Measurements from ENCODE around the gene TMEM129. TPM values are rescaled to one million over a fixed set of nuclear protein-coding genes. Genes with fewer than 3 reads are reported as not detected.

Gene TMEM129
- total RNA-seq, 2 experiments from 2014 or later = 19.0 to 19.8 TPM

GRCh38 chr4:1737666-1738065, 16.5 kb upstream of the TMEM129 start:
- intact Hi-C loops (cut with micrococcal nuclease) = no loop called here
- H3K36me3 Mint-ChIP-seq (ENCODE audit: low read depth) = peaks cover 77% of the 10 kb centered on the region
- H3K9me3 Mint-ChIP-seq = peaks cover 13% of the 10 kb centered on the region
- H3K27ac Mint-ChIP-seq = no peak overlapping the region
- peaks cover 2% of the 10 kb centered on the region for H3K4me1 Mint-ChIP-seq (ENCODE audit: low read depth)
- no peak for DNase-seq
- no peaks in the 10 kb centered on the region for H3K27me3 Mint-ChIP-seq (ENCODE audit: low read depth)
- H3K4me3 Mint-ChIP-seq = no peak overlapping the region
- CTCF ChIA-PET = interaction anchor here (1.3 kb wide), 1 partner anchor 73 kb away, joined by 3 read pairs; no protein-coding TSS in a partner anchor

- Mint-ChIP-seq H3K27ac (no peak overlapping the region), H3K36me3 (ENCODE audit: low read depth) (peaks cover 78% of the 10 kb centered on the region), H3K9me3 (peaks cover 13% of the 10 kb centered on the region), H3K27me3 (ENCODE audit: low read depth) (no peaks in the 10 kb centered on the region), H3K4me3 (no peak overlapping the region), H3K4me1 (ENCODE audit: low read depth) (peaks cover 4% of the 10 kb centered on the region)
- CTCF ChIA-PET = no interaction called here
- no peak for DNase-seq
- intact Hi-C loops (cut with micrococcal nuclease) = no loop called here
Measured at GRCh38 chr4:1736812-1737211, 15.7 kb upstream of the TMEM129 start.

- no peak overlapping the region for H3K27ac Mint-ChIP-seq
- no peak overlapping the region for H3K4me3 Mint-ChIP-seq
- H3K27me3 Mint-ChIP-seq (ENCODE audit: low read depth) = no peaks in the 10 kb centered on the region
- no peak for DNase-seq
- CTCF ChIA-PET = interaction anchor here (0.5 kb wide), 1 partner anchor 453 kb away, joined by 3 read pairs; no protein-coding TSS in a partner anchor
- peaks cover 19% of the 10 kb centered on the region for H3K4me1 Mint-ChIP-seq (ENCODE audit: low read depth)
- intact Hi-C loops (cut with micrococcal nuclease) = no loop called here
- H3K9me3 Mint-ChIP-seq = peaks cover 13% of the 10 kb centered on the region
- H3K36me3 Mint-ChIP-seq (ENCODE audit: low read depth) = peaks cover 75% of the 10 kb centered on the region
Measured at GRCh38 chr4:1735215-1735614, 14.1 kb upstream of the TMEM129 start.

- no peak overlapping the region for H3K27ac Mint-ChIP-seq
- no peak overlapping the region for H3K4me3 Mint-ChIP-seq
- peaks cover 4% of the 10 kb centered on the region for H3K9me3 Mint-ChIP-seq
- intact Hi-C loops (cut with micrococcal nuclease) = no loop called here
- H3K36me3 Mint-ChIP-seq (ENCODE audit: low read depth) = peaks cover 73% of the 10 kb centered on the region
- no peak for DNase-seq
- CTCF ChIA-PET = interaction anchor here (1.1 to 1.4 kb wide), 2 partner anchors 15 to 40 kb away, joined by 5 read pairs; no protein-coding TSS in a partner anchor
- peaks cover 32% of the 10 kb centered on the region for H3K4me1 Mint-ChIP-seq (ENCODE audit: low read depth)
- H3K27me3 Mint-ChIP-seq (ENCODE audit: low read depth) = no peaks in the 10 kb centered on the region
Measured at GRCh38 chr4:1732911-1733310, 11.8 kb upstream of the TMEM129 start.

- peak; percentile 32 for DNase-seq
- no peak overlapping the region for H3K4me3 Mint-ChIP-seq
- H3K27me3 Mint-ChIP-seq (ENCODE audit: low read depth) = no peaks in the 10 kb centered on the region
- peaks cover 73% of the 10 kb centered on the region for H3K36me3 Mint-ChIP-seq (ENCODE audit: low read depth)
- CTCF ChIA-PET = interaction anchor here (2.3 kb wide), 1 partner anchor 38 kb away, joined by 17 read pairs; no protein-coding TSS in a partner anchor
- intact Hi-C loops (cut with micrococcal nuclease) = no loop called here
- peak overlapping the region; percentile 70 for H3K27ac Mint-ChIP-seq
- H3K4me1 Mint-ChIP-seq (ENCODE audit: low read depth) = peaks cover 48% of the 10 kb centered on the region
- no peaks in the 10 kb centered on the region for H3K9me3 Mint-ChIP-seq
Measured at GRCh38 chr4:1731180-1731579, 10.1 kb upstream of the TMEM129 start.

GRCh38 chr4:1730532-1731135, 9.5 kb upstream of the TMEM129 start:
- CTCF ChIA-PET = interaction anchor here (0.6 to 2.3 kb wide), 4 partner anchors 9 to 42 kb away, joined by 3 to 17 read pairs (median 3); partner anchors contain the start of genes TACC3 and TMEM129
- no peaks in the 10 kb centered on the region for H3K9me3 Mint-ChIP-seq
- no peaks in the 10 kb centered on the region for H3K27me3 Mint-ChIP-seq (ENCODE audit: low read depth)
- H3K27ac Mint-ChIP-seq = no peak overlapping the region
- DNase-seq = no peak
- no peak overlapping the region for H3K4me3 Mint-ChIP-seq
- intact Hi-C loops (cut with micrococcal nuclease) = no loop called here
- H3K4me1 Mint-ChIP-seq (ENCODE audit: low read depth) = peaks cover 52% of the 10 kb centered on the region
- H3K36me3 Mint-ChIP-seq (ENCODE audit: low read depth) = peaks cover 71% of the 10 kb centered on the region

GRCh38 chr4:1728061-1728980, 7.2 kb upstream of the TMEM129 start:
- peaks cover 71% of the 10 kb centered on the region for H3K4me1 Mint-ChIP-seq (ENCODE audit: low read depth)
- H3K27me3 Mint-ChIP-seq (ENCODE audit: low read depth) = no peaks in the 10 kb centered on the region
- H3K9me3 Mint-ChIP-seq = no peaks in the 10 kb centered on the region
- CTCF ChIA-PET = interaction anchor here (0.8 to 5.9 kb wide), 2 partner anchors 23 to 36 kb away, joined by 3 to 58 read pairs; no protein-coding TSS in a partner anchor
- DNase-seq = peak; percentile 5
- H3K36me3 Mint-ChIP-seq (ENCODE audit: low read depth) = peaks cover 73% of the 10 kb centered on the region
- H3K27ac Mint-ChIP-seq = no peak overlapping the region
- intact Hi-C loops (cut with micrococcal nuclease) = loop anchor here (10.0 kb wide), 1 partner anchor 736 kb away; the partner anchor contains the start of gene RNF4
- peak overlapping the region; percentile 9 for H3K4me3 Mint-ChIP-seq

GRCh38 chr4:1727117-1728031, 6.3 kb upstream of the TMEM129 start:
- intact Hi-C loops (cut with micrococcal nuclease) = loop anchor here (2.0 to 10.0 kb wide), 2 partner anchors 15 to 737 kb away; partner anchors contain the start of genes RNF4 and SLBP
- Mint-ChIP-seq H3K4me1 (ENCODE audit: low read depth) (peaks cover 74% of the 10 kb centered on the region), H3K4me3 (no peak overlapping the region), H3K36me3 (ENCODE audit: low read depth) (peaks cover 76% of the 10 kb centered on the region), H3K27me3 (ENCODE audit: low read depth) (no peaks in the 10 kb centered on the region), H3K27ac (peak overlapping the region; percentile 46), H3K9me3 (no peaks in the 10 kb centered on the region)
- CTCF ChIA-PET = interaction anchor here (0.7 to 5.9 kb wide), 4 partner anchors 13 to 35 kb away, joined by 3 to 58 read pairs (median 3); no protein-coding TSS in a partner anchor
- no peak for DNase-seq

GRCh38 chr4:1726146-1726934, 5.2 kb upstream of the TMEM129 start:
- Mint-ChIP-seq H3K27ac (peak overlapping the region; percentile 70), H3K36me3 (ENCODE audit: low read depth) (peaks cover 76% of the 10 kb centered on the region), H3K4me1 (ENCODE audit: low read depth) (peaks cover 68% of the 10 kb centered on the region), H3K9me3 (no peaks in the 10 kb centered on the region), H3K27me3 (ENCODE audit: low read depth) (no peaks in the 10 kb centered on the region), H3K4me3 (no peak overlapping the region)
- peak; percentile 93 for DNase-seq
- CTCF ChIA-PET = interaction anchor here (0.7 to 5.9 kb wide), 6 partner anchors 12 to 34 kb away, joined by 3 to 58 read pairs (median 3); no protein-coding TSS in a partner anchor
- intact Hi-C loops (cut with micrococcal nuclease) = loop anchor here (1.0 to 10.0 kb wide), 3 partner anchors 14 to 738 kb away; partner anchors contain the start of genes RNF4 and SLBP

- H3K27ac Mint-ChIP-seq = peak overlapping the region; percentile 63
- intact Hi-C loops (cut with micrococcal nuclease) = loop anchor here (10.0 kb wide), 1 partner anchor 739 kb away; the partner anchor contains the start of gene RNF4
- CTCF ChIA-PET = interaction anchor here (0.6 to 5.9 kb wide), 5 partner anchors 8 to 568 kb away, joined by 3 to 58 read pairs (median 3); no protein-coding TSS in a partner anchor
Measured at GRCh38 chr4:1725521-1725920, 4.4 kb upstream of the TMEM129 start.

More at GRCh38 chr4:1725521-1725920, 4.4 kb upstream of the TMEM129 start:
- DNase-seq = no peak
- Mint-ChIP-seq H3K4me3 (no peak overlapping the region), H3K9me3 (no peaks in the 10 kb centered on the region), H3K27me3 (ENCODE audit: low read depth) (no peaks in the 10 kb centered on the region), H3K36me3 (ENCODE audit: low read depth) (peaks cover 72% of the 10 kb centered on the region), H3K4me1 (ENCODE audit: low read depth) (peaks cover 60% of the 10 kb centered on the region)
